ENCODE results near the gene VSTM5.
"Not testable (repeated sequence)": the region's sequence is repeated elsewhere in the genome, so short reads cannot be mapped to it uniquely, and the experiment has no call there.

Gene VSTM5

GRCh38 chr11:93850594-93851018 is at the start of gene VSTM5:
Gene VSTM5, minus strand, starts transcription at chr11:93850618. Its CDS starts 116 bp downstream, at chr11:93850502.
- no peak for DNase-seq

- DNase-seq, result no peak
Observed at GRCh38 chr11:93895106-93895862, 44.9 kb upstream of the VSTM5 start.

- no peak for DNase-seq
Observed at GRCh38 chr11:93890391-93891051, 40.1 kb upstream of the VSTM5 start.

GRCh38 chr11:93887111-93887510 is 36.7 kb upstream of the VSTM5 start:
- DNase-seq, result no peak

GRCh38 chr11:93879114-93879513 is 28.7 kb upstream of the VSTM5 start:
- DNase-seq, result not testable (repeated sequence)

GRCh38 chr11:93875637-93876036 is 25.2 kb upstream of the VSTM5 start:
- DNase-seq, result no peak

- DNase-seq, result no peak
Observed at GRCh38 chr11:93871526-93871925, 21.1 kb upstream of the VSTM5 start.

- no peak for DNase-seq
Observed at GRCh38 chr11:93870616-93871015, 20.2 kb upstream of the VSTM5 start.

GRCh38 chr11:93869830-93870229 is 19.4 kb upstream of the VSTM5 start:
- no peak for DNase-seq

GRCh38 chr11:93868404-93868803 is 18.0 kb upstream of the VSTM5 start:
- not testable (repeated sequence) for DNase-seq

- no peak for DNase-seq
Observed at GRCh38 chr11:93861808-93862207, 11.4 kb upstream of the VSTM5 start.

GRCh38 chr11:93858121-93858775 is 7.8 kb upstream of the VSTM5 start:
- DNase-seq, result no peak

GRCh38 chr11:93857413-93858120 is 7.1 kb upstream of the VSTM5 start:
- no peak for DNase-seq

GRCh38 chr11:93852242-93852641 is 1.8 kb upstream of the VSTM5 start:
- no peak for DNase-seq

- DNase-seq, result no peak
Observed at GRCh38 chr11:93849751-93850593, 446 bp downstream of the VSTM5 start.

- no peak for DNase-seq
Observed at GRCh38 chr11:93849201-93849600, 1.2 kb downstream of the VSTM5 start.

- no peak for DNase-seq
Observed at GRCh38 chr11:93846411-93846810, 4.0 kb downstream of the VSTM5 start.

- no peak for DNase-seq
Observed at GRCh38 chr11:93845181-93846092, 5.0 kb downstream of the VSTM5 start.

- no peak for DNase-seq
Observed at GRCh38 chr11:93844568-93844967, 5.8 kb downstream of the VSTM5 start.

GRCh38 chr11:93843906-93844305 is 6.5 kb downstream of the VSTM5 start:
- no peak for DNase-seq

GRCh38 chr11:93842461-93842860 is 8.0 kb downstream of the VSTM5 start:
- DNase-seq, result no peak

Data from cortex of kidney (tissue), 1 donor.